ENCODE measurements around the gene NCAM2.

Gene NCAM2

DNA sequence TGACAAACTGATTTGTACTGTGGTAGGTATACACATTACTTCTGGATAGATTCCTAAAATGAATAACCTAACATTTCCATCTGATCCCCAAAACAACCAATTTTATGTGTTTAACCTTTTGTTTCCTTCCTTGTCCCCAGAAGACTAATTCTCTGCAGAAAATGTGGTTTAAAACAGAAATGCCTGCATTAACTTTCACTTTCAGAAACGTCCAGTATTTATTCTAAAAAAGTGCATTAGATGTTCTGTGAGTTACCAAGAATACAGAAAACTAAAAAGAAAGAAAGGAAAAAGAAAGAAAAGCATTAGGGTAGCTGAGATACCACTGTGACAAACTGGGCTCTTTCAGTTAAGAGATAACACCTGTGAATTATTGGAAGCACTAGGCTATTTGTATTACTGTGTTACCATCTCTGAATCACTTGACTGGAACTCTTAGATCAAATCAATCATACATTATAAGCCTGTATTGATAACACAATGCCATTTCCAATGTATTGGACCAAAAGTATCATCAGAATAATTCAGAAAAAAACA is 177.7 kb downstream of the NCAM2 start:
- DNase-seq (ENCODE audit: low read depth in 2 of 2): no peak

DNA sequence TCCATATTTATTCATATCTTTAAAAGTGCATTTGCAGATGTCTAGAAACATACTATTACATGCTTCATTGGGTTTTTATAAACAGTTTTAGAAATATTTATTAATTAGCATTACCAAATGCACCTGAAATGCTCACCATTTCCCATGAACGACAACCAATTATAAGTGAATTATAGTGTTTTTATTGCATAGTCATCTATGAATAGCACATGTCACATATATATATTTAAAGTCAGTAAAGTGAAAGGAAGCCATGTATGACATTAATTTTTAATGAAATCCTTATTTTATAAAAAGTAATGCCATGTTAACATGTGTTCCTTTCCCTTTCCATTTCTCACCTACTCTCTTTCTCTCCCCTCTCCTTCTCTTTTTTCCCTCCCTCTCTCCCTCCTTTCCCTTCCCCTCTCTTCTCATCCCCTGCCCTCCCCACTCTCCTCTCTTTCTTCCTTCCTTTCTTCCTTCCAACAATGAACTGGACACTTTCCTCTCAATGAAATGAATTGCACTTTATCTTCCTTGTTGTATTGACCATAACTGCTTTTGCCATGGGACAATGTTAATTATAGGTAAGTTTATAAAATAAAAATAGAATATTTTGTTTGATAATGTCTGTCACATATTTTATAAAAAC is 179.3 kb downstream of the NCAM2 start:
- DNase-seq (ENCODE audit: low read depth in 2 of 2): no peak

DNA sequence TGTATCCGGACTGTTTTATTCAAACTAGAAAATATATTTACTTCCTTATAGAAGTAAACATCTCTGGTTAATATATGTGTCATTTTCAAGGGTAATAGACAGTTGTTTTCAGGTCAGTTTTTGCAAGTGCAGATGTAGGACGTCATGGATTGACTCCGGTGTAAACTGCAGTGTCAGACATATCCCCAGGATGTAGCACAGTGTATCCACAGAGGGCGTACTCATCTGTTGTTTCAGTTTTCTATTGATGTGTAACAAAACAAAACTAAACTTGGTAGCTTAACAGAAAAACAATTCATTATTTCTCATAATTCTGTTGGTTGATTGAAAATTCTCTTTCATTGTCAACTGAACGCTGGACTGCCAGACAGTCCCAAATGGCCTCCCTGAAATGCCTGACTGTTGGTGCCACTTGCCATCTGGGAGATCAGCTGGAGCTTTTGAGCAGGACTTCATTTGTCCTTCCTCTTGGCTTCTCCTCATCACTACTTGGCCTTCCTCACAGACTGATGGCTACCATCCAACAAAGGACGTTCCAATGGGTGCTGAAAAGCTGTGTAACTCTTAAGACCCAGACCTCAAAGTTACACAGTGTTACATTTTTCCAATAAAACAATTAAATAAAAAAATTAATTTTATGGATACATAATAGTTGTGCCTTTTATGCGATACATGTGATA is 181.6 kb downstream of the NCAM2 start:
- no peak for DNase-seq (ENCODE audit: low read depth in 2 of 2)

DNA sequence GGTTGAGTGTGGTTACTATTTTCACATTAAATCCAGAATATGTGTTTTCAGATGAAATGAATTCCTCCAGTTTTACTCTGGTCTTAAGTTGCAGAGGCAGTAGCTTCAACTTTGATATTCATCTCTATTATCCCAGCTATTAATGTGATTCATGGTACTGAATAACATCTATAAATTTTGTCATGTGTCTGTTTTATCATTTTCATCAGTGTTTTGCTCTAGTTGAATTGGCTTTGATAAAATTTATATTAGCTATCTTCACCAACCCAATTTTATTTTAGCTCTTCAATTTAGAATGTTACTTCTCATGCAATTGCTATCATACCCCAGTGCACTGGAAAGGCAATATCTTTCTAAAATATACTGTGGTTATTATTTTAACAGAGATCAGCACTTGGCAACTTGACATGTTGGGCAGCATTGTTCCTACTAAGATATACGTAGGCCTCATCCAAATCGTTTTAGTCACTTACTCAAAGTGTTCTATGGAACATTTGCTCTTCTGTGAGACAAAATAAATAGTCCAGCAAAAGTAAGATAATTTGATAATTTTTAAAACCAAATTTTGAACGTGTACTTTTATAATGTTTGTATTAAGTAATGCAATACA is 184.3 kb downstream of the NCAM2 start:
- no peak for DNase-seq (ENCODE audit: low read depth in 2 of 2)

DNA sequence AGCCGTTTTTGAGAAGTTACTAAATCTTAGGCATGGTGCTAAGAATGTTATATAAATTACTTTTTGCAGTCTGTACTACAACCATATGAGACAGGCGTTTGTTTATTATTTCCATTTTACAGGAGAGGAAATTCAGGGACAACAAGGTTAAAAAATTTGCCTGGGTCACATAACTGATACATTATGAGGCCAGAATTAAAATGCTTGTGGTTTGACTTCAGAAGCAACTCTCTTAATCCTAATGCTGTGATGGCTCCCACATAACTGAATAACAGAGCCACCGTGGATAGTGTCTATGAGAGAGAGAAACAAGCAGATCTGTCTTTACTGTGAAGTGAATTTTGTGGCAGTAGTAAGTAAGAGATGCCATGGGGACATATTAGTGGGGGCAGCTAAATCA is 184.9 kb downstream of the NCAM2 start:
- no peak for DNase-seq (ENCODE audit: low read depth in 2 of 2)

DNA sequence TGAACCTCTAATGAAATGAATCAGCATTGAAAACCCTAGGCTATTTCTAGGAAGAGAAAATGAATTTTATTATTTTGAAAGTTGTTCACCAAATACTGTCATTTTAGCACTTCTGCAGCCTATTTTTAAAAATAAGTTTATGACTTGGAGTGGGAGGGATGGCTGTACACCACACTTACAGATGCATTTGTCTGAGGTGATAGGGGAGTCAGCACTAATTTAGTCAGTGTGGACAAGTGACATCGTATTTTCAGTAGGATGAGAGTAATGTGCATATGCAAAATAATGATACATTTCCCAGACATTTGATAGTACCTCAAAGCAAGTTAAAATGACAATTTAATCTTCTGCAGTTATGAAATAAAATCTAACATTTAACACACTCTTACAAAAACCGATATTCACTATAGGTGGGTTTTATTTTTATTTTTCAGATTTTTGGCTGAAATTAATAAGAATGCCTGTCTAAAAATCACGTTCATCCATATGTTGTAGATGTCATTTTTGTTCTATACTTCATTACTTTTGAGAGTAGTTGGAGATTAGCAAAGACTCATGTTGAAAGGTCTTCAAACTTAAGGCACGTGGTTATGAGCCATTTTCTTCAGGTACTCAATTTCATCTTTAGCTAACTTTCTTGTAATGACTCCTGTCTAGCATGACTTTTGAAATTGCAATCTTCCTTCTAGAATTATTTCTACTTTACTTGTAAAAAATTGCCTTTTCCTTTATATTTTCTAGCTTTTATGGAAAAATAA is 186.7 kb downstream of the NCAM2 start:
- no peak for DNase-seq (ENCODE audit: low read depth in 2 of 2)

DNA sequence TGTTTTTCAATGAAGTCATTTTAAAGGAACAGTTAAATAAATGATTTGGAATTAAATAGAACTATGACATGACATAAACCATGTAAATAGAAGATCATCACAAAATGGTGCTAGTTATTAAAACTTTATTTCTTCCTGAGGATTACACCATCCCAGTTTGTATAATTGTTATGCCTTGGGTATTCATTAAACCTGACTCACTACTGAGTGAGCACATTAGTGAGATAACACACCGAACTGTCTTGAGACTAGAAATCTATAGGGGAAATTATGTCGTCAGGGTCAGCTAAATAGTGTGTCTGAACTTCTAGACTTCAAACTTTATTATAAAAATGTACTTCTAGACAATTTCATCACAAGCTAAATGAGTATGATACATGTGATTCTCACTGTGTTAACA is 189.4 kb downstream of the NCAM2 start:
- no peak for DNase-seq (ENCODE audit: low read depth in 2 of 2)

DNA sequence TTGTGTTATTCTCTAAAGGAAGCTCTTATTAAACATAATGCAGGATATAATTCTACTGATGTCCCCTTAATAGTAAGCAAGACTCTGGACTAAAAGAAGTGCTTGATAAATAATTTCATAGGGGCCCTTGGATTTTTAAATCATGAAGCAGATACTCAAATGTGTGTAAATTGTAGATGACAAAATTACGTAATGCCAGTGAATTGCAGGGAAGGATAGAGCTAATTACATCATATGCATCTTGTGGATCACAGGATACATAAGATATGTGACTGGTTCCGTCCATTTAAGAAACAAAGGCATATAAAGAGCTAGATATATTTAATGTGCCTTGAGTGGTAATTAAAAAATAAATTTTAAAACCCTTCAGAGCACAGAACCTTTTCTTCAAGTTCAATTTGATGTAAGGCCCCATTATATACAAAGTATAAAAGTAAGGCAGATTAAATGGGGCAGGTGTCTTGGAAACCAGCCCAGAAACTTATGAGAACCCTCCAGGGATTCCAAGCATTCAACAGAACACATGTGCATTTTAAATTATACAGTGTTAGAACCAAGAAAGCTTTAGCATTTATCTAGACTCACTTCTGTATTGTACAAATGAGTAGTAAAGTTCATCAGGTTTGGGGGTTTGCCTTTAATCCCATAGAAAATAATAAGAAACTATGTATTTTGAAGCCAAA is 190.4 kb downstream of the NCAM2 start:
- no peak for DNase-seq (ENCODE audit: low read depth in 2 of 2)

DNA sequence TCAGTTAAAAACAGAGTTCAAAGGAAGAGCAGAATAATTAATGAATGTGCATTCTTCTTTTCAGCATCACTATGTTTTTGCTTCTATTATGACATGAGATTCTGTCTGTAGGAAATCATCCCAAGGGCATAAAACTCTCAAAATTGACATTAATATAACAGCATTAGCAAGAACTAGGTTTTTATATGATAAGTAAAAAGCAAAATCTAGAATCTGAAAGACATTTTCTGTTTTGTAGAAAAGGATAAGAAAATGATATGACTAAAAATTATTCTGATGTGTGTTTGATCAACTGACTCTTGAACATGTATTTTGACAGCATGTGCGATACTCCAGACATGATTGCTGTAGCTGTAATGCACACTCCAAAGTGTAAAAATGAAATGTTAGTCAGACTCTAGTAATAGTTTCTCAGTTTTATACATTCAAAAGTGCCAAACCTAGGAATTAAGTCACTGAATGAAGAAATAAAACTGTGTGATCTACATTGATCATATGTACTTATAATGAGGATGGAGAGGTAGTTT is 197.3 kb downstream of the NCAM2 start:
- DNase-seq (ENCODE audit: low read depth in 2 of 2): no peak

DNA sequence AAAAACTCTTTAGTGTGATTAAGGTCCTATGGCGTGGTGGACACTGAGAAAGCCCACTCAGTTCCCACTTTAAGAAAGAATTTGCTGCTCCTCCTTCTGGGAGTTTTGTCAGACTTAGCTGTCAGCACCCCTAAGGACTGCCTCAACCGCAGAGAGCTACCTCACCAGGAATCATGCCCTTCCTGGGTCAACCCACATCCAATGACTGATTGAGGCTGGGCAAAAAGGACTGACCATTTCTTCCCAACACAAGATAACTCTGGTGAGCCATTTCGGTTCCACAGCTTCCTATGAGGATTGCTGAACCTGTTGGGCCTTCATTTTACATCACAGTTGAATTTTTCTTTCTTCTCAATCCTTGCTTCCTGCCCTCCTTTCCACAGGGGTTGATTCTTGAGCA is 197.9 kb downstream of the NCAM2 start:
- DNase-seq (ENCODE audit: low read depth in 2 of 2): no peak

DNA sequence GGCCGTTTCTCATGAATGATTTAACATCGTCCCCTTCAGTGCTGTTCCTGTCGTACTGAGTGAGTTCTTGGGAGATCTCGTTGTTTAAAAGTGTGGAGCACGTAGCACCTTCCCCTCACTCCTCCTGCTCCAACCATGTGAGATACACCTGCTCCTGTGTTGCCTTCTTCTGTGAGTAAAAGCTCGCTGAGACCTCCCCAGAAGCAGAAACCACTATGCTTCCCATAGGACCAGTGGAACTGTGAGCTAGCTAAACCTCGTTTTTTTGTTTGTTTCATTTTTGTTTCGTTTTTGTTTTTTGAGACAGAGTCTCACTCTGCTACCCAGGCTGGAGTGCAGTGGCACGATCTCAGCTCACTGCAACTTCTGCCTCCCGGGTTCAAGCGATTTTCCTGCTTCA is 198.6 kb downstream of the NCAM2 start:
- no peak for DNase-seq (ENCODE audit: low read depth in 2 of 2)

DNA sequence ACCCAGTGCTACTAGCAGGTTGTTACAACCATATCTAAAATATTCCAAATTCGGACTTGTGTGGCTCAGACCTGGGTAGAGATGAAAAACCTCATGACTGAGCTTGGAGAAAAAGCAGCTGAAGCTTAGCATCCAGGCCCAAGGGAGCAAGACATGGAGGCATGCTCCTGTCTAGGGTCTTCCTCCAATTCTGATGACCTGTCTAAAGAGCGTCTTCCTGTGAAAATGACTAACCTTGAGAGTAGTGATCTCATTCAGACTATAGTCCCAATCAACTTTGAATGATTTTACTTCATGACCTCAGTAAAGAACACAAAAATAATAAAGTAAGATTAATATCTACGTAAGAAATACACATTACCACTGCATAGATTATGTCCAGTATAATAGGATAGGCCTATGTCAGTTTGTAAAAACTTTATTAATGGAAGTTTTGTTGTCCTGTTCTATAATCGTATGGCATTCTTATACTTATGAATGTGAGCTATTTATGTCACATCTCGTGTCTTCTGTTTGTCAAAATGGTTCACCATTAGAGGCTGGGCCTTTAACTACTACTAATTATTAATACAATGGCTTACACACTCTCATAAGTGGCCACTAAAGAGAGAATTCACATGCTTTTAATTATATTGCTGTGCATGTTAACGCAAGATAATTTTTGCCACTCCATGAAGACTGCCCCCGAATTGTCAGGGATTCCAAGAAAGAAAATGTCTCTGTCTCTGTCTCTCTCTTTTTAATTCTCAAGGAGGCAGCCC is 201.3 kb downstream of the NCAM2 start:
- no peak for DNase-seq (ENCODE audit: low read depth in 2 of 2)

DNA sequence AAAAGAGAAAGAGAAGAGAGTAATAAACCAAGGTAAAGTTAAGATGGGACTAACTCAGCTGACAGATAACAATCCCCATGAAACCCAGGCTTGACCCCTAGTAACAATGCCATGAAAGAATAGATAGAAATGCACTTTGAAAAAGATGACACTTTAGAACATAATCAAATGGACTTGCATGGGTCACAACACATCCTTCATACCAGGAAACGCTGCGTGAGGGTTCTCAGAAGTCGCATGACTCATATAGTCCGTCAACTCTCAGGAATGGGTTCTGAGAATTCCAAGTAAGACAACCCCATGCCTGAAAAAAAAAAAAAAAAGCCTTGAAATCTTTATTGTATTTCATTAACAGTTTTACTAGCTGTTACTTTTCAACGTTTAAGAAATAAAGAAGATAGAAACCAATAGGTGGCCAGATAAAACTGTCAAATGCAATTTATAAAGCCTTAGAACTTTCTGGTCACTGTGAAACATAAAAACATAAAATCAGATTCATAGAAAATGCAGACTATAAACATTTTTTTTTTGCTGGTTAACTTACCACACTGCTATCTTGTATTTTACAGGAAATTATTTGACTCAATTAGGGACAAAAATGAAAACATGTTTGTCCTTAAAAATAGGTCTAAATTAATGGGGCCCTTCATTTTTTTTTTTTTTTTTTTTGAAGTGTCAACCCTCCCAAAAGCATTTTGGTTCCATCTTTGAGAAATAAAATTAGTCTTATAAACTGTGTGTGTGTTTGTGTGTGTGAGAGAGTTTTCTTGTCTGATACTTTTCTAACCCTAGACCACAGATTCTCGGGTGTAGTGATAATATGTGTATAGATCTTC is 202.1 kb downstream of the NCAM2 start:
- no peak for DNase-seq (ENCODE audit: low read depth in 2 of 2)

DNA sequence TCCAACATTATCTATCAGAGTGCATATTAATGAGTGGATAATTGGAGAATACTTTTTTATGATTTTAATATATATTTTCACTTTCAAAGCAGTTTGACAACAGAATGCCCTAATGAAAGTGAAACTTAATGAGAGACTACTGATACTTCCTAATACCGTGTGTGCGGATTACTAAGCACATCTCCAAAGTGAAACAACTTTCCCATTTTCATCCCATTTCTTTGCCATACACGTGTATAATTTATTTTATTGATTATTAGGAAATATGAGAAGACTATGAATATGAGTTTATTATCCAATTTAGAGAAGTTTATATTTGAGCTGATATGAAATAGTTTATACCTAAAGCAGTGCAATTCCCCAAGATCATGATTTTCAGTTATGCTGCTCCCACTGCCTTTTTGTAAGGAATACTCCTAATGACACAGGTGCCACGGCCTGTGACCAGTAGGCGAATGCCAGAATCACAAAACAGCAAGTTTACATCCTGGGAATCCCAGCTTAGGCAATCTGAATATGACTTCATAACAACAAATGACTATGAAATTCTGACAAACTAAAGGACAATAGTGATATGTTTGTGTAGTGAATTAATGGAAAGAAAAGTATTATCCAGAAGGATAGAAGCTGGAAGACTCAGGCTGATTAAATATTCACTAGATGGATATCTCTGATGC is 202.9 kb downstream of the NCAM2 start:
- DNase-seq (ENCODE audit: low read depth in 2 of 2): no peak

DNA sequence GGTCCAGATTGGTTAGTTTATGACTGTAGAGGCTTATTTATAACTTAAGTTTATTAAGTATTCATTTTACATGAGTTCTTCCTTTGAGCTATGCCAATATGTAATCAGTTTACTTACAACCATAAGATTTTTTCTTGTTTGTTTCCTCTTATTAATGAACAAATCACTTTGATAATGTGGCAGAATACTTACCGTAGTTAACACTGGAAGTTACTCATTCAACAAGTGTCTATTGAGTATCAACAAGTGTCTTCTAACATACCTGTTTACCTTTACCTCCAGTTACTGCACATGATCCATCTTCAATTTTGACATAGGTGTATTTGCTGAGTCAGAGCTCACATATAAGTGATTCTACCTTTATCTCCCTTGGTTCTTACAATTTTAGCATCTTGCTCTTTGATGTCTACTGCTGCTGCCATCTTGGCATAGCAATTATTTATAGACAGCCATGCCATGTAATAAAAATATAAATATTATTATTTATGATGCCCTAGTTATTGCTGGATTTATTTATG is 205.7 kb downstream of the NCAM2 start:
- DNase-seq (ENCODE audit: low read depth in 2 of 2): no peak

DNA sequence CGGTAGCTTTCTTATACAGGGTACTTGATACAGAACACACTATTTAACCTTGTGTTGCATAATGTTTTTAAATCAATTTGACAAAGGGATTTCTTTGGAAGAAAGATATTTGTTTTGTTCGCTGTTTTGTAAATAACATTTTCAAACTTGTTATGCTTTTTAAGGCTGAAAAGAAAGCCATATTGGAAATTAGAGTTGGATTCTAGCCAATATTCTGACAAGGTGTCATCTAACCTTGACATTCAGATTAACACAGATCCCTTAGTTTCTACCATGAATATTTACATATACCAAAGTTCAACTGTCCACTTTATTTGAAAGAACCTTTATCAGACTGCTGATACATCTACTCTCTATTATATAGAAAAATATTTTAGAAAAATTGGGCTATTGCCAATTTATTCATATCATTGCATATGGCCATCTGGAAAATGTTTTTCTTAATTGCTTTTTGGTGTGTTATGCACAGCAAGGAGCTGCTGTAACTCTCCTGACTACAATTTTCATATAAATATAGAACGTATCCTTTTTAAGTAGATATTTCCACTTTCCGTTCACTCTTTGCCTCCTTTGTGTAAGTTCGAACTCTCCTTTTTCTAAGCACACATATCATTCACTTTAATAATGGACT is 206.3 kb downstream of the NCAM2 start:
- no peak for DNase-seq (ENCODE audit: low read depth in 2 of 2)

DNA sequence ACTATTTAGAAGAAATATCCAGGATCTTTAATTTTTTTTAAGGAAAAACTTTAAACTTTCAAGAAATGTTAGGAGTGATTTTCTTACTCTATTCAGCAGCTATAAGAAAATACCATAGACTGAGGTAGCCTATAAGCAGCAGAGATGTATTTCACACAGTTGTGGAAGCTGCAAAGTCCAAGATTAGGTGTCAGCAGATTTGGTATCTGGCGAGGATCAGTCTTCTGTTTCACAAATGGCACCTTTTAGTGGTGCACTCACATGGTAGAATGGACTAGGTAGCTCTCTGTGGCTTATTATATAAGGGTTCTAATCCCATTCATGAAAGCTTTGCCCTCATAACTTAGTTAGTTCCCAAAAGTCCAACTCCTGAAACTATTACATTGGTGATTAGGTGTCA is 207.4 kb downstream of the NCAM2 start:
- DNase-seq (ENCODE audit: low read depth in 2 of 2): no peak

DNA sequence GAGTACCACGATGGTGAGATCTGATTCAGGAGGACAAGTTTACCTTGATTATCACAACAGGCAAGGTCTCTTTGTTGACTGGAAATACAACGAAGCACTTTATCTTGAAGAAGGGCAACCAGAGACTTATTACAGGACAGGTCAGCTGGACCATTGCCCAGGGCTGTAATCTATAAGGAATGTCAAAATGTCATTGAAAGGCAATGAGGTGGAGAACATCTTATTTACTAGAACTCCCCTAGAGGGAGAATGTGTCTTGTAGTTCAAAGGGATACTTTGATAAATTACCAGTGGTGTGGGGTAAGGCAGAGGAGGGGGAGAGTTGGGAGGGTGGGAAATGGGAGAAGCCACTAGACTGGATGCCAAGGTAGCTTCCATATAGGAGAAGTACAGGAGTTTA is 212.3 kb downstream of the NCAM2 start:
- DNase-seq (ENCODE audit: low read depth in 2 of 2): no peak

DNA sequence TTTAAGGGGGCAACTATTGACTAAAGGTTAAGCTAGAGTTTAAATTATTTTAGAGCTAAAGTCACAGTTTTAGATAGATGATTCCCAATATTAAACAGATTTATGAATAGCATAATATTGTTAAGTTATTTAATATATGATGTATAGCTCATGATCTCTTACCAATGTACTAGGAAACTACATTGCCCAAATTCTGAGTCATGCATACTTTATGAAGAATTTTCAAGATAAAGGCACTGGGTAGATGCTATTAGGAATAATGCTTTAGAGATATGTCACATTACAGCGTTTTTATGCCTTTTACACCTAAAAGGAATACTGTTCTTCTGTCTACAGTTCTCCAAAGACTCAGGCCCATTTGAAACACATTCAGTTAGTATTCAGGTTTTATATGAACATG is 215.1 kb downstream of the NCAM2 start:
- no peak for DNase-seq (ENCODE audit: low read depth in 2 of 2)

Measured in stimulated activated CD8-positive, alpha-beta memory T cell treated with anti-CD3 and anti-CD28 coated beads, Interleukin-7, amount 100 ng/mL, for 1 hour (primary cell).